CD4-positive, alpha-beta T cell treated with Interleukin-15 for 1 hour (primary cell): ENCODE data around the gene IRF8.
A peak's percentile ranks its signal among the peaks of the same experiment; 100 is the strongest.
"Not testable (repeated sequence)": the region's sequence is repeated elsewhere in the genome, so short reads cannot be mapped to it uniquely, and the experiment has no call there.

ENCODE experiments used
- DNase-seq: peaks from one replicate; pipeline ENCODE4 v3.0.0-alpha.2; 2020

Gene IRF8

GRCh38 chr16:85868495-85868894 is 30.5 kb upstream of the IRF8 start:
- peak; percentile 37 for DNase-seq

DNA sequence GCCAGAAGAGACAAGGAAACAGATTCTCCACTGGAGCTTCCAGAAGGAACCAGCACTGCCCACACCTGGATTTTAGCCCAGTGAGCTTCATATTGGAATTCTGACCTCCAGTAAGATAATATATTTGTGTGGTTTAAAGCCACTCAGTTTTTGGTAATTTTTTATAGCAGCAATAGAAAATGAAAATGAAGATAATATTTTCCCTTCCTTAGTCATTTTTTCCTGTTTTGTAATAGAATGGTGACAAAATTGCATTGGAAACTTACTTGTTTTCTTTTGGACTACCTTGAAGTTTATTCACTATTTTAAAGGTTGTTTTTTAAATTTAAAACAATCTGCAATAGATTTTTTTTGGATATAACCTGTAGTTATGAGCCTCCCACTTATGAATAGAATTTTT is 29.8 kb upstream of the IRF8 start:
- DNase-seq, result no peak

DNA sequence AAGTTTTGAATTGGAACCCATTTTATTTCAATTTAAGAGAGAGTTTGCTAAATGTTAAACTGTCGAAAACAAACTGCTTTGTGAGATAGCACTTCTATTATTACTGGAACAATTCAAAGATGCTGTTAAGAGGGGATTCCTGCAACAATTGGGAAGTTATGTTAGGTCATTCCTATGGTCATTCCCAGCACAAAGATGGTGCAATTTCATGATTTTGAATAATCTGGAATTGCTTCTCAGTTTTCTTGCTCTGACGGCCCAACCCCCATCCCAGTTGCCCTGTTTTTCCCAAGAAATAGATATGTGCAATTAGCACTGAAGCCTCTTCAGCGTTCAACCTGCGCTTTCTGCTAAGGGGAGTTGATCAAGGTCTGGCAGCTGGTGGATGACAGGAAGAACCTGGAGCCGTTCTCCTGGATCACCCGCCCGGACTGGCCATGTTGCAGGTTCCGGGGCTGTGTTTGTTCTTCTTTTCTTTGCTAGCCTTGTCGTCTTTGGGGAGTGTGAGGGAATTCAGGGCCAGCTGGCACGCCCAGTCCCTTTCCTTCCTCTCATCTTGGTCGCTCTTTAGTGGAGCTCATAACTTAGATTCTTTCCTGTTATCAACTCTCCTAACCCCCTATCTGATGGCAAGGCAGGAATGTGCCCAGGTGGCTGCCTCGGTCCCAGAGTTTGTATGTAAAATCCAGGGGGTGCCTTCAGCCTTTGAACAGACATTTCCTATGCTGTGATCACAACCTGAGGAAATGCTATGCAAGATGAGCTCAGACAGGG is 29.0 kb upstream of the IRF8 start:
- no peak for DNase-seq

- DNase-seq, result no peak
Observed at GRCh38 chr16:85871756-85872155, 27.2 kb upstream of the IRF8 start.

GRCh38 chr16:85872734-85873133 is 26.2 kb upstream of the IRF8 start:
- DNase-seq, result no peak

DNA sequence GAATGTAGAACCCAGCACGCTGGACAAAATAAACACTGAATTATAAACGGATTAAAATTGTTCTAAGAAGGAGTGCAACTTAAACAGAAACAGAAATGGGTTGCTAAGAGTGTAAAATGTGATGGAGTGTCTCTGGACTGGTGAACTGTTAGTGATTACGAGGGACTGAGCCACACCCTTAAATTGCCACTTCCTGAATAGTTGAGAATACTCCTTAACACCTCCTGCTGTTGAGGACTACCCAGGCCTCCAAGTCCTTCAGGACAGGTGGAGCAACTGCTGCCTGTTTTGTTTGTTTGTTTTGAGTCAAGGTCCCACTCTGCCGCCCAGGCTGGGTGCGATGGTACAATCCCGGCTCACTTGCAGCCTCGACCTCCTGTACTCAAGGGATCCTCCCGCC is 25.8 kb upstream of the IRF8 start:
- DNase-seq, result no peak

DNA sequence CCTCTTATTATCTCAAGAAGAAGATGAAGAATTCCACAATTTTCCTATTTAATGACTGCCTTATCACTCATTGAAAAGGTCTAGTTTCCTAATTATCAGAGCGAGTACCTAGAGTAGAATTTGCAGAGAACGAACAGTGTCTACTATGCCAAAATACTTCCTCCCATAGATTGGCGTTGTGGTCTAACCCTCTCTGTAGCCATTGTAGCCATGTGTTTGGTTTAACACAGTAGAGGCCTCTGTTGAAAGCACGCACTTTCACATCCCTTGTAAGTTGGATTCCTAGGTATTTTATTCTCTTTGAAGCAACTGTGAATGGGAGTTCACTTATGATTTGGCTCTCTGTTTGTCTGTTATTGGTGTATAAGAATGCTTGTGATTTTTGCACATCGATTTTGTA is 24.9 kb upstream of the IRF8 start:
- not testable (repeated sequence) for DNase-seq

GRCh38 chr16:85878407-85878806 is 20.6 kb upstream of the IRF8 start:
- no peak for DNase-seq

GRCh38 chr16:85878875-85879274 is 20.1 kb upstream of the IRF8 start:
- no peak for DNase-seq

DNA sequence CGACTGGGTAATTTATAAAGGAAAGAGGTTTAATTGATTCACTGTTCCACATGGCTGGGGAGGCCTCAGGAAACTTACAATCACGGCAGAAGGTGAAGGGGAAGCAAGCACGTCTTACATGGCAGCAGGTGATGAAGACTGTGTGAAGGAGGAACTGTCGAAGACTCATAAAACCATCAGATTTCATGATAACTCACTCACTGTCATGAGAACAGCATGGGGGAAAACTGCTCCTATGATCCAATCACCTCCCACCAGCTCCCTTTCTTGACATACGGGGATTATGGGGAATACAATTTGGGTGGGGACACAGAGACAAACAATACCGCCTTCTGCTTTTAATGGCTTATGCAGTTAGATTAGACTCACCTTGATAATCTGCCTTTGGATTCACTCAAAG is 19.4 kb upstream of the IRF8 start:
- DNase-seq, result no peak

GRCh38 chr16:85879975-85880831 is 18.8 kb upstream of the IRF8 start:
- DNase-seq, result no peak

DNA sequence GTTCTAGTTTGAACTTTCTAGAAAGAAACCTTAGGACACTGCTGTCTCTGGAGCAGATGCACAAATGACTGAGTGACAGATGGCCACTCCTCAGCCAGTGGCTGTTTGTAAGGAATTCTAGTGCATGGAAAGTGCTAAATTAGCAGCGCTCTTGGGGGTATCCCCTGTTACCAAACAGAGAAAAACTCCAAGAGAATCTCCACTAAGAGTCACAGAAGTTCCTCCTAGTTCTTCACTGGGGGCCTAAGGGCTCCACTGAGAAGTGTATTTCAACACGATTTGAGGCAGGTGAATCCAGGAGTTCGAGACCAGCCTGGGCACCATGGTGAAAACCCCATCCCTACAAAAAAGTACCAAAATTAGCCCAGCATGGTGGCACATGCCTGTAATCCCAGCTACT is 18.1 kb upstream of the IRF8 start:
- DNase-seq, result no peak

DNA sequence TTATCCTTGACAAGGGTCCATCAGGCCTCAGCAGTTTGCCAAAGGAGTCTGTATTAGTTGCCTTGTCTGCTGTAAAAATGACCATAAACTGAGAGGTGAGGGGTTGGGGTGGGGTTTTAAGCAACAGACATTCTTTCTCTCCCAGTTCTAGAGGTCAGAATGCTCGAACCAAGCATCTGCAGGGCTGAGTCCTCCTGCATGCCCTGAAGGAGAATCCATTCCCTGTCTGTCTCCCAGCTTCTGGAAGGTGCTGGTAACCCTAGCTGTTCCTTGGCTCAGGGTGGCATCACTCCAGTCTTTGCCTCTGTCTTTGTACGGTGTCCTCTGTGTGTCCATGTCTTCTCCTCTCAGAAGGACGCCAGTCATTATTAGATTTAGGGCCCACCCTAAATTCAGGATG is 17.5 kb upstream of the IRF8 start:
- no peak for DNase-seq

DNA sequence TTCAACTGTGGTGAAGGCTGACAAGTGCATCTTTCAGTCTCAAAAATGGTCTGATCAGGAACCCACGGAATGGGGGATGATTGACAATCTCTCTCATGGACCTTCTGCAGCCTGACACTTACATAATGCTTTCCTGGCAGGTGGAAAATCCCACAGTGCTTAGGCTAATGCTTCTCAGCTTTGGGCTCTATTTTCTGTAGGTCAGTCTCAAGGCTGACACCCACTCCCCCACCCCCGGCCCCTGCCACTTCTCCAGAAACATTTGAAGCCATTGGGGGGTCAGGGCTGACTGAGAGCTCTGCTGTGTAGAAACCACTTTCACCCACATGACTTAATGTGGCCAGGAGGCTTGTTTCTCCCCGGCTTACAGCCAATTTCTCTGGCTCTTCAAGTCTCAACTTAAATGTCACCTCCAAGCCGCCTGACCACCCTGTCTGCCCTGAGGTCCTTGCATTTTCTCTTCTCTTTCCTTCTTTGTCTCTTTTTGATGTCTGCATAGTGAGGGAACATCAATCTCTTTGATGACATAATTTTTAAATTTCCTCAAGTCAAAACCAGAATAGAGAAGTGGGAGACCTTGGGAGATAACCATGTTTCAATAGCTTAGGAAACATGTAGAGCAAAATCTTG is 16.7 kb upstream of the IRF8 start:
- no peak for DNase-seq

GRCh38 chr16:85883813-85884212 is 15.1 kb upstream of the IRF8 start:
- no peak for DNase-seq

- no peak for DNase-seq
Observed at GRCh38 chr16:85884808-85885463, 14.0 kb upstream of the IRF8 start.

DNA sequence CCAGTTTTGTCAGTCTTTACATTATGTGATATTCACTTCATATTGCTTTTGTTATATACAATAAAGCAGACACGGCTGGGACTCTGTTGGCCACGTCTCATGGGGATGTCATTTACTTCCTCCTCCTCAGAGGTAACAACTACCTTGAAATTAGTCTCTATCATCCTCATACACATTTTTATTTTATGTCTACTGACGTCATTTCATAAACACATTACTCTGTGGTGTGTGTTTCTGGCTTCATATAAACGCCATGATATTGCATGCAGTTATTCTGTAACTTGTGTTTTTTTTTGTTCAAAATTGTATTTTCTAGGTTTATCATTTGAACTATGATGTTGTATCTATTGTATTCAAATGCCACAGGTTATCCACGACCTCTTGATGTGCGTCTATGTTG is 13.4 kb upstream of the IRF8 start:
- DNase-seq, result no peak

DNA sequence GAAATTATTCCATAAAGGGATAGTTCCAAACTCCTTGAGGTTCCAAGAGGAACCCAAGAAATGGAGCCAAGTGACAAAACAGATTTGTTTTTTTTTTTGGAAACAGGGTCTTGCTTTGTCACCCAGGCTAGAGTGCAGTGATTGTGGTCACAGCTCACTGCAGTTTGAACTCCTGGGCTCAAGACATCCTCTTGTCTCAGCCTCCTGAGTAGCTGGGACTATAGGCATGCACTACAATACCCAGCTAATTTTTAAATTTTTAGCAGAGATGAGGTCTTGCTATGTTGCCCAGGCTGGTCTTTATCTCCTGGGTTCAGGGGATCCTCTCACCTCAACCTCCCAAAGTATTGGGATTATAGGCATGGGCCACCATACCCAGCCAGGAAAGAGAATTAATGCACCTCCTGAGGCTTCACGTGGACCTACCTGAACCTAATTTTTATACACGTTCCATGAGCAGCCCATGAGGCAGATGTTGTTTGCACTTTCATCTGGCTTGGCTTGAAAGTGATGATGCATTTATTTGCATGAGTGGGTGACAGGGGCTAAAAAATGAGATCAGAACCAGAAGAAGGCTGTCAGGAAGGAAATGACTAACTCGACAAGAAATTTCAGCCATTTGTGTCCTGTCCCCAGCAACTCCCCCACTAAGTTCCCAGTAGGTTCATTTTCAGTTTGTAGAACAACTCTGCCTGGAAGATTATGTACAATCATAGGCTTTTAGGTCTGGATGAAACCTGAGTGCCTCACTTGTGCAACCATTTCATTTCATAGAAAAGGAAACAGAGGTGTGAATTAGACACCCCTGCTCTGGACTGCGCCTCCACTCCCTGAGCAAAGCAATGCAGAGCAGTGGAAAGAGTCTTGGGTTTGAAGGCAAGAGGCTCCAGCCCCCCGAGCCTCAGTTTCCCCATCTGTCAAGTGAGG is 10.3 kb upstream of the IRF8 start:
- DNase-seq, result peak; percentile 39

DNA sequence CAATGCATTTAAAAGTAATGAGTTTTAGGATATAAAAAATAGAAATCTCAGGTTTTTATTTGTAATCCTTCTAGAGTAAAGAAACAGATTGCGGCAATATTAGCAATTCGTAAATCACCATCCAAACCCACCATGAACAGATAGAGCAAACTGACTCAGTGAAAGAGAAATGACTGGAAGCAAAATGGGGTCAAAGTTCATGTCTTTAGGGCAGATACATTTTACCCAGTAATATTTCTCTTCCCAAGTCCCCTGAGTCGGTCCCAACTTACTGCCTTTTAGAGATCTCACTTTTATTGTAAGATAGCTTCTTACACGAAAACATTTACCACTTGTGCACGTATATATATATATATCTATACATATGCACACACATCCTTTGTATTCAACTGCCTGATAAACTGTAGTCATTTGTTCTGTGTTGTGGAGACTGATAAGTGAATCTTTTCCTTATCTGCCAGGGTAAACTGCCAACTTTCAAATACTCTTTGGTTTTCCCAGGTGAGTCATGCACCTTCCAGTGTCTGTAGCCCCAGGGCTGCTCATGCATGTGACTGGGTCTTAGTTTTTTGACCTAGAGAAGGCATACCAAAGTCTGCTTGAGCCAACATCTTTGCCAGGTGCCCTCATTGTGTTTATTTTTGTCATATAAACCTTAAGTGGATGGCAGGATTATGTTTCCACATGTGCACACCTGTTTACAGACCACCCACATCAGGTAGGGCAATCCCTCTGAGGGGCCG is 7.8 kb upstream of the IRF8 start:
- no peak for DNase-seq

DNA sequence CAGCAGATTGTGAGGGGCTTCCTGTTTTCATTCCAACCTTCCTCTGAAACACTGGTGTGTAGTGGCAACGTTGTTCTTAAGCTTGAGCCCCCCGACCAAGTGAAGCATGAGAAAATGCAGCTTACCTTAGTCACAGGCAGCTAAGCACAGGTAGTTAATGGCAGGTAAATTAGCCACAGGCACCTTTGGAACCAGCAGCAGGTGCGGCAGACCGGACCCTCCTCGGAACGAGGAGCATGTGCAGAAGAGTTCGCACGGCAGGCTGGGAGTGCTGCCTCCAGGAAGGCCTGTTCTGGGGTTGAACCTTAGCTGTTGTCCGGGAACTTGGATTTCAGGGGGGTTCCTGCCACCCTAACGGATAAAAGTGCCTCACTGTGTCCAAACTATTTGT is 7.2 kb upstream of the IRF8 start:
- DNase-seq, result no peak

GRCh38 chr16:85892760-85893159 is 6.2 kb upstream of the IRF8 start:
- DNase-seq, result no peak

GRCh38 chr16:85894266-85894665 is 4.7 kb upstream of the IRF8 start:
- no peak for DNase-seq
